HG03139 (cell line): ENCODE measurements around the gene LMX1B.

Experiments used
- ATAC-seq: cut with Tn5 transposase; IDR thresholded peaks from one replicate; pipeline ENCODE4 v1.9.1; 2021; ENCODE audit not compliant: unreplicated experiment

Gene LMX1B

GRCh38 chr9:126604059-126605055, 9.4 kb upstream of the LMX1B start:
- no peak for ATAC-seq

DNA sequence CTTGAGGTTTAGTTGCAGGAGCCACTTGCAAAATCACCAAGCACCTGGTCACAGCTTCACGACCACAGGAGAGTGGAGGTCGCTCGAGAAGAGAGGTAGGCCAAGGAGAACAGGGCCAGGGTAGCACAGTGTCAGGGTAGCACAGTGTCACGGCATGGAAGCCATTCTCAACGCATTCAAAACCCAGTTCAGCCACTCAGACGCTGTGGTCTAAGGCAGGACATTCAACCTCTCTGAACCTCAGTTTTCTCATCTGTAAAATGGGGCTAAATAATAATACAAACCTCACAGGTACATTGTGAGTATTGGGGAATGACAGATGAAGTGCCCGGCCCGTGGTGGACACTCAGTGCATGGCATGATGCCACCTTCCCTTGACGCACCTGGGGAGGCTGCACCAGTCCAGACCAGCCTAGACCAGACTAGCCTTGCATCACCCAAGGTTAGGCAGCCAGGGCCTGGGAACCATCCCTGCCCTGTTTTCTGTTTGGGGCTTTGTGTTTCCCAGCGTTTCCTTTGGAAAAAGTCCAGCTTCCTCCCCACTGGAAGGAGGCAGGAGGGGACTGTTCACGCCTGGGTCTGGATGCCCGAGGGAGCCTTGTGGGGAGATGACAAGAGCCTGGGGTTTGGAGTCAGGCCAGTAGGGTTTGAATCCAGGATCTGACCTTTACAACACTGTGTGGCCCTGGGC, 7.8 kb upstream of the LMX1B start:
- no peak for ATAC-seq

GRCh38 chr9:126606483-126606870, 7.3 kb upstream of the LMX1B start:
- ATAC-seq = no peak

DNA sequence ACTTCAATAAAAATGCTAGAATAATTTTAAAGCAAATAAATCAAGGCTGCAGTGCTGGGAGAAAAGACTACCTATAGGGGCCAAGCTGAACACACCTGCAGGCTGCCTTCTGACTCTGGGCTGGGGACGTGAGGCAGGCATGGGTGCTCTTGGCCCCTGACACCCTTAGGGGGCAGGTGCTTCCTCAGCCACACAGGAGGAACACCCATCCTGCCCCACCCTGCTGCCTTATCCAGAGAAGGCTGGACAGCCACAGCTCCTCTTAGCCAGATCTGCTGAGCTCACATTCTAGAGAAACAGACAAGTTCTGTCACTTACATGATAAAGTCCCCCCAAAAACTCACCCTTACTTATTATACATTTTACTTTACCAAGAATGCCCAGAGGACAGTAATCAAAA, 6.6 kb upstream of the LMX1B start:
- no peak for ATAC-seq

DNA sequence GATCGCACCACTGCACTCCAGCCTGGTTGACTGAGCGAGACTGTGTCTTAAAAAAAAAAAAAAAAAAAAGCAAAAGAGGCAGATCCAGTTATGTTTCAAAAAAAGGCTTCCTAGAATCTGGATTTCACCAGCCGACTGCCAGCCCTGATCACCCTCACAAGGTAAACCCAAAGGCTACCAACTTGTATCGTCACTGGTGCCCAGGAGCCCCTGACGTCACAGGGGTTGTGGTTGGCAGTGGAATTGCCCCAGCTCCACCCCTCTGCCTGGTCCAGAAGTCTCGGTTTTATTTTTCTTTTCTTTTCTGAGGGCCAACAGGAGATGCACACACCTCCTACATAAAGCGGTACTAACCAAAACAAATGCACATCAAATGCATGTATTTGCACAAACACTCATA, 6.0 kb upstream of the LMX1B start:
- no peak for ATAC-seq

DNA sequence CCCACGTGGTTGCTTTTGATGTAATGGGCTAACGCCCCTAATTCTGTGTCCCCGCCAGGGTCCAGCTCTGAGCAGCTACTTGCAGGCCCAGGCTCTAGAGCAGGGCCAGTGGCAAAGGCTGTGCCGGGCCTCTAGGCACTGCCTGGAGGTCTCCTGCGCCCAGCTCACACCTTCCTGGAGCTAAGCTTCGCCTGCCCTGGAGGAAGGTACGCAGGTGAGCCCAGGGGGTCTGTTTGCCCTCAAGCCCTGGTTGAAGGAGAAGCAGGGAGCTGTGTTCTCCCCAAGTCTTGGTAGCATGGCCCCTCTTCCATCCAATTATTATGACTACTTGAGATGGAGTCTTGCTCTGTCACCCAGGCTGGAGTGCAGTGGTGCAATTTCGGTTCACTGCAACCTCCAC, 5.2 kb upstream of the LMX1B start:
- ATAC-seq = no peak

- no peak for ATAC-seq
Observed at GRCh38 chr9:126609191-126609590, 4.5 kb upstream of the LMX1B start.

- ATAC-seq = no peak
Observed at GRCh38 chr9:126609711-126610388, 3.9 kb upstream of the LMX1B start.

- no peak for ATAC-seq
Observed at GRCh38 chr9:126611193-126611591, 2.5 kb upstream of the LMX1B start.

GRCh38 chr9:126611592-126612325, 2.0 kb upstream of the LMX1B start:
- no peak for ATAC-seq

DNA sequence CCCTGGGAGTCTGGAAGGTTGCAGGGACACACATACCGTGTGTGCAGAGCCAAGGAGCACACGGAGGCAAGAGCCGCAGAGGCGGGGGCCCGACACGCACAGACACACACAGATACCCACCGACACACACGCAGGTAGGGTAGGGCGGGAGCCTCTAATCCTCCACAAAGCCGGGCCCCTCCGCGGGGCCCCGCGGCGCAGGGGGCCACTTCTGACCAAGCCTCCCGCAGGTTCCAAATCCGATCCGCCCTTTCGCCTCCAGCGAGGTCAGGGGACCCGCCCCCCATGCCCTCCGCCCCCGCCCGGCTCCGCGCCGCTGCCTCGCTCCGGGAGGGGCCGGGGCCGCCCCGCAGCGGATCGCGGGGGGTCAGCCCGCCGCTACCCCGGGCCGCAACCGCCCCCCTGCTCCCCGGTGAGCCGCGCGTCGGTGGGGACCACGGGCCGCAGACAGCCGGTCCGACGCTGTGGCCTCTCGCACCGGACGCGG, 1.4 kb upstream of the LMX1B start:
- no peak for ATAC-seq

GRCh38 chr9:126612813-126613641, 701 bp upstream of the LMX1B start:
- no peak for ATAC-seq

DNA sequence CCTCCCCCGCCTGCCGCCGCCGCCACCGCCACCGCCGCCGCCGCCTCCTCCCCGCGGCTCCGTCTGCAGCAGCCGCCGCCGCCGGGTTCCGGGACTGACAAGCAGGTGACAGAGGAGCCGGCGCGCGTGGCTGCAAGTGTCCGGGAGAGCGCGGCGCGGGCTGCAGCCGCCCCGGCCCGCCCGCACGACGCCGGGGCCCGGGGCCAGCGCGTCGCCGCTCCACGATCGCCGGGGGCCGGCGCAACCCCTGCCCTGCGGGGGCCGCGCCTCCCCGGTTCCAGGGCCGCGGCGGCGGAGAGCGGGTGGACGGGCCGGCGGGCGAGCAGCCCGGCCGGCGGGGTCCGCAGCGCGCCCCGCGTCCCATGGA, 343 bp downstream of the LMX1B start:
- ATAC-seq = no peak

- no peak for ATAC-seq
Observed at GRCh38 chr9:126614455-126615244, 922 bp downstream of the LMX1B start.

GRCh38 chr9:126615245-126615790, 1.6 kb downstream of the LMX1B start:
- ATAC-seq = no peak

DNA sequence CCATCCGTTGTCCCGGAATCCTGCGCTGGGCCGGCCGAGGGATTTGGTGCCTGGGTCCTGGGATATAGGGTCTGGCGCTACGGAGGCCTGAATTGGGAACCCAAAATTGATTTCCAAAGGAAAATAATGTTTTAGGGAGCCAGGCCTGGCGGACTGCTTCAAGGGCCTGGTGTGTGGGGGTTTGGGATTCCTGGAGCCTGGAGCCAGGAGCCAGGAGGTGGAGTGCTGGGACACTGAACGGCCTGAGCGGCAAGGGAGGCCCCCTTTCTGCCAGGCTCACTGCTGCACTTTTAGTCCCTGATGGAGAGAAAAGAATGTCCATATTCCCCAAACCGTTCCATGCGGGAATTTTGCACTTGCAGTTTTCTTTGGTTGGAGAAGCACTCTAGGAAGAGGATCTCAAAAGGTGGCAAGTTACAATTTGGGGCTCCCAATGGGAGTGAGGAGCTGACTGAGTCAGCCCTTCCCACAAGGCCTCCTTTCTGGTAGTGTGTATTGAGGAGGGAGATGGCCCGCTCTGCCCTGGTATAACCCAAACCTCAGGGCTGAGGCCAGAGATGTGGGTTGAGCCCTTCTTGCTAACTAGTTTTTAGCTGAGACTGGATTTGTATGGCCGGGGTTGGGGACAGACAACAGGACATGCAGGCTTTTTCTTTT, 2.2 kb downstream of the LMX1B start:
- no peak for ATAC-seq

DNA sequence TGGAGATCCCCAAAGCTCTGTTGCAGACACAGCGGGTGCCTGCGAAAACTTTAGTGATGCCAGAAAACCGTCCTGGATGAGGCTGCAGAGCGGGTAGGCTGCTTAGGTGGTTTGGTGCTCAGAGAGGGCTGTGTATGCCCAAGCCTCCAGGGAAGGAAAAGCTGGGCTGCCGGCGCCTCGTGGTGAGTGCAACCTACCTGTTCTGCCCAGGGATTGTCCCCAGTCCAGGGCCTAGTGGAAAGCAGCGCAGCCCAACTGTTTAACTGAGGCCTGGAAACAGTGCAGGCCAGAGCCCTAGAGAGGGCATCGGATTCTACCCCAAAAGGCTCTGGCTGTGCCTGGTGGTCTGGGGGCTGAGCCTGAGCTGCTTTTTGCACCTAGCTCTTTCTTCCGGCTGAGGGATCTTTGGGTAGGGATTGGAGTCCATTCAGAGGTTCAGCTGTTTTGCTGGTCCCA, 2.8 kb downstream of the LMX1B start:
- ATAC-seq = no peak
